Epithelial cell of proximal tubule (primary cell): ENCODE results near the gene TNC. TPM values are rescaled to one million over a fixed set of nuclear protein-coding genes. Genes with fewer than 3 reads are reported as not detected.

Experiments
- DNase-seq: peaks from one replicate; pipeline ENCODE4 v3.0.0-alpha.2; 2011; ENCODE audit warnings: low read depth
- H3K4me3 ChIP-seq: 2 replicates; pipeline ENCODE4 v1.5.1; 2011; ENCODE audit warnings: low read depth, mild to moderate bottlenecking, low read length
- total RNA-seq: library from RNA; depleted of rRNA; stranded (reverse); fragments of >200 nt; gene quantifications from 2 replicates; pipeline ENCODE4 v1.2.3, GENCODE V29; 2015
- TF ChIP-seq, protein P1 (sequence below): conservative IDR thresholded peaks from 2 replicates; pipeline ENCODE4 v1.5.1; 2012; ENCODE audit warnings: low read depth, mild to moderate bottlenecking, low read length

TNC gene
- total RNA-seq, 1 donor from 2014 or later = 68.9 TPM

DNA sequence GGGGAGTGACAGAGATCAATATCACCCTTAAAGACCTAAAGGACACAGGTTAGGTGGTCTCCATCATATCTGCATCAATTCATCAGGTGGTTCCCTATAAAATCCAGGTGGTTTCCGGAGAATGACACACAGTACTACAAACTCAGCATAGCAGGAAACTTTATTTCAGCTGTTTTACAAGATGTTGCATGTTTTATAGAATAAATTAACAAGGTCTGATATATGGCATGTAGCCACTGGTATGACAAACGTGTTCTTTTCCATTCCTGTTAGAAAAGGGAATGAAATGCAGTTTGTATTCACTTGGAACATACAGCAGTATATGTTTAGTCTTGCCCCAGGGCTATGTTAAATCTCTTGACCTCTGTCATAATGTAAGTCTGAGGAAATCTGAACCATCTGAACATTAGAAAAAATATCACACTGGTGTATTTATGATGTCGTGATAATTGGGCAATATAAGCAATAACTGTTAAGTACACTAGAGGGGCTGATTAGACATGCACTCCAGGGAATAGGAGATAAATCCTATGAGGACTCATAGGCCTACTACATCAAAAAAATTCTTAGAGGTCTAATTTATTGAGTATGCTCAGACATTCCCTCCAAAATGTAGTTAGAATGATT lies 145.3 kb downstream of the TNC start:
- DNase-seq = no peak
- TF ChIP-seq, protein P1, sequence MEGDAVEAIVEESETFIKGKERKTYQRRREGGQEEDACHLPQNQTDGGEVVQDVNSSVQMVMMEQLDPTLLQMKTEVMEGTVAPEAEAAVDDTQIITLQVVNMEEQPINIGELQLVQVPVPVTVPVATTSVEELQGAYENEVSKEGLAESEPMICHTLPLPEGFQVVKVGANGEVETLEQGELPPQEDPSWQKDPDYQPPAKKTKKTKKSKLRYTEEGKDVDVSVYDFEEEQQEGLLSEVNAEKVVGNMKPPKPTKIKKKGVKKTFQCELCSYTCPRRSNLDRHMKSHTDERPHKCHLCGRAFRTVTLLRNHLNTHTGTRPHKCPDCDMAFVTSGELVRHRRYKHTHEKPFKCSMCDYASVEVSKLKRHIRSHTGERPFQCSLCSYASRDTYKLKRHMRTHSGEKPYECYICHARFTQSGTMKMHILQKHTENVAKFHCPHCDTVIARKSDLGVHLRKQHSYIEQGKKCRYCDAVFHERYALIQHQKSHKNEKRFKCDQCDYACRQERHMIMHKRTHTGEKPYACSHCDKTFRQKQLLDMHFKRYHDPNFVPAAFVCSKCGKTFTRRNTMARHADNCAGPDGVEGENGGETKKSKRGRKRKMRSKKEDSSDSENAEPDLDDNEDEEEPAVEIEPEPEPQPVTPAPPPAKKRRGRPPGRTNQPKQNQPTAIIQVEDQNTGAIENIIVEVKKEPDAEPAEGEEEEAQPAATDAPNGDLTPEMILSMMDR = no peak
- H3K4me3 ChIP-seq = no peak overlapping the region

Other genes with a start within 250 kb of the TNC start
- not detected in 2 replicates for gene TNFSF8, start 187.6 kb downstream of the TNC start, total RNA-seq